GM18526 (cell line): ENCODE measurements around the gene TLR4.

ENCODE experiments used
- POLR2A ChIP-seq: IDR thresholded peaks from 3 replicates; pipeline ENCODE4 v1.6.1; 2011; ENCODE audit not compliant: insufficient read length; ENCODE audit errors: extremely low read depth

The TLR4 gene

DNA sequence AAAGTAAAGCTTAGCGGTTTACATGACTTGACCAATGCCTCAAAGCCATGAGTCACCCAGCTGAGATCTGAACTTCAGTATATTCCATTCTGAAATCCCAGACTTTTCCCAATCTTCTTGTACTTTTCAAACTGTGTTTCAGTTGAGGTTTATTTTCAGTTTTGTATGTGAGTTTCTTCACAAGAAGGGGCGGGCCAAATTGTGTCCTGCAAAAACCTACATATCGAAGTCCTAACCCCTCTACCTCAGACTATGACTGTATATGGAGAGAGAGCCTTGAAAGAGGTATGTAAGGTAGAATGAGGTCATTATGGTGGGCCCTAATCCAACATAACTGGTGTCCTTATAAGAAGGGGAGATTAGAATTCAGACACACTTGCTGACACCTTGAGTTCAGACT lies 666 bp upstream of the TLR4 start:
- no peak for TF ChIP-seq POLR2A

DNA sequence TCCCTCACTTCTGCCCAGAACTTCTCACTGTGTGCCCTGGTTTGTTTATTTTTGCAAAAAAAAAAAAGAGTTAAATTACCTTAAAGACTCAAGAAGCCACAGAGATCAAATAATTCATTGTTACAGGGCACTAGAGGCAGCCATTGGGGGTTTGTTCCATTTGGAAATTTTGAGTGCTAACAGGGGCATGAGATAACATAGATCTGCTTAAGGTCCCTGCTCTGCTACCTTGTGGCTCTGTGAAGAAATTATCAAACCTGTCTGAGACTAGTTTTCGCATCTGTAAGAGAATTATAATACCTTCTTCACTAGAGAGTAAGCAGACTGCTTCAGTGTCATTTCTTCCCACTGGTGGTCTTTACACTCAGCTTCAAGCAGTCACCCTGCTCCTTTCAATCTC lies 394 bp downstream of the TLR4 start:
- no peak for TF ChIP-seq POLR2A

DNA sequence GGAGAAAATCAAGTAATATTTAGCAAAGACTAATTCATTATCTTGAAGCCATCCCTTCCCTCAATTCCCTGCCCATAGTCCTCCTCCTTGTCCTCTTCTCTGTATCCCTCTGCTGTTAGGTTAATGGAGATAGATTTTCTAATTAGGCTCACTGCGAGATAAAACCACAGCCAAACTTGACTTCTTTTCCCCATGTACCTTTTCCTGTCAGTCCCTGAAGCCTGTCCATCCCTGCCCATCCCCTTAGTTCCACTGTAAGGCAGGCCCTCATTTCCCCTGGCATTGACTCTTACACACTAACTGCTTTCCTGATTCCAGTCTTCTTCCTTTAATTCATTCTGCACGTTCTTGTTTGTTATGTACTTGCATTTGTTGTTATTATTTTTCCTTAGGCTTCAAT lies 1.2 kb downstream of the TLR4 start:
- TF ChIP-seq POLR2A: no peak

GRCh38 chr9:117706421-117707116 lies 2.4 kb downstream of the TLR4 start:
- no peak for TF ChIP-seq POLR2A

DNA sequence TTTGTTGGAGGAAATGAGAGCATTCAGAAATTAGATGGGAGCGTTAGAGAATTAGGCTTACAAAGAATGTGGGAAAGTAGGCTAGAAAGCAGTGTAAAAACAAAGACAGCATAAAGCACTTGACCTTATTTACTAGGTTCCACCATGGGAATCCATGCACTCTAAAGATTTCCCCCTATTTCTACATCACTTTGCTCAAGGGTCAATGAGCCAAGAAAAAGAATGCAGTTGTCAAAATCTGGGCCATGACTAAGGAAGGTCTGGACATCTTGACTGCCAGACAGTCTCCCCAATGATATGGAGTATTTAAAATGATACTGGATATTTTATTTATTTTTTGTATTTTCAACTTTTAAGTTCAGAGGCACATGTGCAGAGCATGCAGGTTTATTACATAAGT lies 3.4 kb downstream of the TLR4 start:
- TF ChIP-seq POLR2A: no peak

- no peak for TF ChIP-seq POLR2A
These were observed 5.7 kb downstream of the TLR4 start for GRCh38 chr9:117709936-117710335.

DNA sequence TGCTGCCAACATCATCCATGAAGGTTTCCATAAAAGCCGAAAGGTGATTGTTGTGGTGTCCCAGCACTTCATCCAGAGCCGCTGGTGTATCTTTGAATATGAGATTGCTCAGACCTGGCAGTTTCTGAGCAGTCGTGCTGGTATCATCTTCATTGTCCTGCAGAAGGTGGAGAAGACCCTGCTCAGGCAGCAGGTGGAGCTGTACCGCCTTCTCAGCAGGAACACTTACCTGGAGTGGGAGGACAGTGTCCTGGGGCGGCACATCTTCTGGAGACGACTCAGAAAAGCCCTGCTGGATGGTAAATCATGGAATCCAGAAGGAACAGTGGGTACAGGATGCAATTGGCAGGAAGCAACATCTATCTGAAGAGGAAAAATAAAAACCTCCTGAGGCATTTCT lies 10.1 kb downstream of the TLR4 start:
- no peak for TF ChIP-seq POLR2A

GRCh38 chr9:117715411-117715989 lies 11.3 kb downstream of the TLR4 start:
- no peak for TF ChIP-seq POLR2A

- no peak for TF ChIP-seq POLR2A
These were observed 13.9 kb downstream of the TLR4 start for GRCh38 chr9:117718085-117718484.

DNA sequence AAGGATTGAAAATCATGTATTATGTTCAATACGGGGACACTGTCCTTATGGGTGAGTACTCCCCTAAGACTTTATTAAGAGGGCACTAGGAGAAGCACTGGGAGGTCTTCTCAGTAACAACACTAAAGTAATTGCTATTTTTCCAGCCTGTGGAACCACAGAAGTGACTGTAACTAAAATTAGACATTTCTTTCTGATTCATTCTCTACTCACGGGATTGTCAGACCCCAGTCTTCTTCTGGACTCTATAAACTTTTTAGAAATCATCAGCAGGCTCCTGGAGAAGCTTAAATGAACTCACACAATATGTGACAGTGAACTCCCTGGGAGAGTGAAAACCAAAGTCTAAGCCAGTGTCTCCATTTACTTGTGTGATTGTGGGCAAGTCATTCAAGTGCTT lies 14.5 kb downstream of the TLR4 start:
- no peak for TF ChIP-seq POLR2A

DNA sequence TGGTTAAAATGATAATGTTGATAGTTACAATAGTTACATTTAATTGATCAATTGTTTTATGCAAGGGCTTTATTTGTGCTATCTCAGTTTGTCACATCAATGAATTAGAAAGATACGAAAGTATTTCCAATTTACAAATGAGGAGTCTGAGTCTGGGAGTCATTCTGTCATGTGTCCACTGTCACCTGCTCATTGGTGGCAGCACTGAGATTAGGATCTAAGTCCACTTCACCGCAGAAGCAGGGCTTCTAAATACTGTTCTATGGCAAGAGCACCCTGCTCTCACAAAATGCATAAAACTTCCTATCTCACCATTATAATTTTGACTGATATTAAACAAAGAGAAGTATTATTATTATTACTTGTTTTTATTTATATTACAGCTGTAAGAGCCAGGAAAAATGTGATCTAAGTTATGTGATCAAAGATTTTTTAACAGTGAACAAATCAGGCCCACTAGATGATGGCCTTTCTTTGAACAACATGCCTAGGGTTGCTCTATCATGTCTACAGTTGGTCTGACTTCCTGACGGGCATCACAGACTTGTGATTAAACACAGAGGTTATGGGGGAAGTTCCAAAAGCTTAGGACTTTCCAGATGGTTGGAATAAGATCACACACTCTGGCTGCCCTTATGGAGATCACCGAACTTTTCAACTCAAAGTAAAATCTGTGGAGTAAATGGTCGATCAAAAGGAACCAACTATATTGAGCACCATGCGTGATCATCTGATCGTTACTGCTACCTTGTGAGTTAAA lies 15.1 kb downstream of the TLR4 start:
- TF ChIP-seq POLR2A: no peak

DNA sequence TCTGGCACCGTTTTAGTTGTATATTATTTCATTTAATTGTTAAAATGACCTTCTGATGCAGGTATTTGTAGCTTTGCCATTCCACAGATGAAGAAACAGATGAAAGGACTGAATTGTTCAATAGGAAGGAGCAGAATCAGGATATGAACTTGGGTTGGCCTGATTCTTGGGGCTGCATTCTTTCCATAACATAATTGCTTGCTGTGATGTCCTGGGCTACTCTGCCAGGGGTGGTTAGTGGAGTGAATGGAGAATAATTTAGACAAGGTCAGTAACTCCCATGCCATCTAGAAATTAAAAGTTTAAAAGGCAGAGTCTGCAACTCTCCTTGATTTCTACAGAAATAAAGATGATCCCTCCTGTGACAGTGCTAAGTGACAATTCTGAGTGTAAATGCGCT lies 15.9 kb downstream of the TLR4 start:
- no peak for TF ChIP-seq POLR2A

GRCh38 chr9:117720555-117720954 lies 16.4 kb downstream of the TLR4 start:
- TF ChIP-seq POLR2A: no peak

GRCh38 chr9:117720987-117721386 lies 16.8 kb downstream of the TLR4 start:
- TF ChIP-seq POLR2A: no peak

GRCh38 chr9:117722108-117722761 lies 18.0 kb downstream of the TLR4 start:
- TF ChIP-seq POLR2A: no peak
